ENCODE results near the gene C1QL1.
A peak's percentile ranks its signal among the peaks of the same experiment; 100 is the strongest.
"Not testable (repeated sequence)": the region's sequence is repeated elsewhere in the genome, so short reads cannot be mapped to it uniquely, and the experiment has no call there.

The C1QL1 gene

GRCh38 chr17:44956998-44957981, 10.8 kb downstream of the C1QL1 start:
- in situ Hi-C loops (cut with MboI; ENCODE audit: low sequenced_read_pairs, unreplicated experiment): no loop called here
- no peak for TF ChIP-seq CTCF (IDR thresholded peaks at IDR 0.05; ENCODE audit: borderline replicate concordance, control extremely low read depth, extremely low read depth, insufficient read depth, missing control alignments)
- no peak for DNase-seq (ENCODE audit: low spot score)

- no peak for DNase-seq (ENCODE audit: low spot score)
- TF ChIP-seq CTCF (IDR thresholded peaks at IDR 0.05; ENCODE audit: borderline replicate concordance, control extremely low read depth, extremely low read depth, insufficient read depth, missing control alignments): no peak
- in situ Hi-C loops (cut with MboI; ENCODE audit: low sequenced_read_pairs, unreplicated experiment): no loop called here
Observed at GRCh38 chr17:44955674-44956425, 12.3 kb downstream of the C1QL1 start.

GRCh38 chr17:44952946-44953475, 15.1 kb downstream of the C1QL1 start:
- in situ Hi-C loops (cut with MboI; ENCODE audit: low sequenced_read_pairs, unreplicated experiment): no loop called here
- TF ChIP-seq CTCF (IDR thresholded peaks at IDR 0.05; ENCODE audit: borderline replicate concordance, control extremely low read depth, extremely low read depth, insufficient read depth, missing control alignments): no peak
- no peak for DNase-seq (ENCODE audit: low spot score)

GRCh38 chr17:44948315-44948795, 19.7 kb downstream of the C1QL1 start:
- DNase-seq (ENCODE audit: low spot score): no peak
- in situ Hi-C loops (cut with MboI; ENCODE audit: low sequenced_read_pairs, unreplicated experiment): no loop called here
- no peak for TF ChIP-seq CTCF (IDR thresholded peaks at IDR 0.05; ENCODE audit: borderline replicate concordance, control extremely low read depth, extremely low read depth, insufficient read depth, missing control alignments)

GRCh38 chr17:44947461-44948314, 20.4 kb downstream of the C1QL1 start, which contains the start of gene KIF18B:
KIF18B (minus strand) TSS chr17:44947773; CDS start chr17:44936344, 11,429 bp downstream.
- in situ Hi-C loops (cut with MboI; ENCODE audit: low sequenced_read_pairs, unreplicated experiment): no loop called here
- no peak for TF ChIP-seq CTCF (IDR thresholded peaks at IDR 0.05; ENCODE audit: borderline replicate concordance, control extremely low read depth, extremely low read depth, insufficient read depth, missing control alignments)
- DNase-seq (ENCODE audit: low spot score): peak; percentile 99

- DNase-seq (ENCODE audit: low spot score); in situ Hi-C loops (cut with MboI; ENCODE audit: low sequenced_read_pairs, unreplicated experiment): not testable (repeated sequence)
Observed at GRCh38 chr17:44945652-44946051, 22.5 kb downstream of the C1QL1 start.
